GM19467 (cell line): ENCODE data around the gene LTB4R.

ENCODE experiments used
- ATAC-seq: cut with Tn5 transposase; IDR thresholded peaks from one replicate; pipeline ENCODE4 v1.9.1; 2021; ENCODE audit warnings: mild to moderate bottlenecking, moderate library complexity; ENCODE audit not compliant: unreplicated experiment

LTB4R gene

DNA sequence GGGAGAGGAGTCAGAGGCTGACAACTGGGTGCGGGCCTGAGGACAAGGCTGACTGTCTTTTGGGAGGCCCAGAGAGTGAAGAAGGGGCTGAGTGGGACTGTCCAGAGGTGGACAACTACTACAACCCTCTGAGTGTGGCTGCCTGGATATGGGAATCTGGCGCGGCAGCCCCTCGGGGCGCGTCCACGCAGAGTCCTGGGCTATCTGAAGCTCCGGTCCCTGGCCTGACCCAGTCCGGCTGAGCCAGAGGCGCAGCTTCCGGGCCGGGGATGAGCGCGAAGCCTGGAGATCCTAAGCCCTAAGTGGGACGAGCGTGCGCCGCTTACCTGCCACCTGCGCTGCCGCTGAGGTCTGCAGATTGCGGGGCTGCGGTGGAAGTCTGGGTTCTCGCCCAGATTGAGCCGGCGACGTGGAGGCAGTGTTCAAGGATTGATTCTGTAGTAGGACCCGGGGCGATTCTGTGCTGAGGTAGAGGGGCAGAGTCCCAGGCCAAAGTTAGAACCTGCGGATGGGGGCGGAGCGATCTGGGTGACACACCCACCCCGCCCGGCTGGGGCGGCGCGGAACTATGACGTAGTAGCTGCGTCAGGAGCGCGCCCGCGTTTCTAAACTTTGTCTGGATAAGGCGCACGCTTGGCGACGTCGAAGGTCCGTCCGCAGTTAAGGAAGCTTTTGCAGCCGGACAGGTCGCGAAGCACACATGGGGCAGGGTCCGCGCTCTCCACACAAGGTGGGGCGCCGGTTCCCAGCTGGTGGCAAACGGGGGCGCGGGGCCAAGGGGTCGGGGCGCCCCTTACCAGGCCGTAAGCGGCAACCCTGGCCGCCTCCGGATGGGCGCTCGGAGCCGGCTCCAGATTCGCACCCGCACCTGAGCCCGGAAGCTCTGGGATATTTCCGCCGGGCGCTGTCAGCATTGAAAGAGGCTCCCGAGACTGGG is 11.8 kb upstream of the LTB4R start, which contains the start of the genes DHRS1 and NOP9:
DHRS1 (minus strand) TSS at position 526 of the 937 bp plus-strand sequence. CDS start 674 bp downstream, outside the sequence.
NOP9 (plus strand) TSS at position 596 of the 937 bp plus-strand sequence; CDS start at position 701, 105 bp downstream.
- peak; percentile 68 for ATAC-seq

GRCh38 chr14:24300326-24300980 is 10.8 kb upstream of the LTB4R start:
- no peak for ATAC-seq

DNA sequence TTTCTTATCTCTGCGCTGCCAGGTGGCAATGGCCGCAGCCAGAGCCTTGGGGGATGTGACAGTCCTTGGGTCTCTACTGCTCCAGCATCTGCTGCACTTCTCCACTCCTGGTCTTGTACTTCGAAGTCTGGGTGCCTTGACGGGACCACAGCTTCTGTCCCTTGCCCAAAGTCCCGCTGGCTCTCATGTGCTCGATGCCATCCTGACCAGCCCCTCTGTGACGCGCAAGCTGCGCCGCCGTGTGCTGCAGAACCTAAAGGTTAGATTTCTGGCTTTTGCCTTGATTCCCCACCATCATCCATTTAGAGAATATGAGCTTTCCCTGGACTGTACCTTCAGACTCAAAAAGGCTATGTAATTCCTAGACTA is 7.3 kb upstream of the LTB4R start:
- ATAC-seq, result no peak

DNA sequence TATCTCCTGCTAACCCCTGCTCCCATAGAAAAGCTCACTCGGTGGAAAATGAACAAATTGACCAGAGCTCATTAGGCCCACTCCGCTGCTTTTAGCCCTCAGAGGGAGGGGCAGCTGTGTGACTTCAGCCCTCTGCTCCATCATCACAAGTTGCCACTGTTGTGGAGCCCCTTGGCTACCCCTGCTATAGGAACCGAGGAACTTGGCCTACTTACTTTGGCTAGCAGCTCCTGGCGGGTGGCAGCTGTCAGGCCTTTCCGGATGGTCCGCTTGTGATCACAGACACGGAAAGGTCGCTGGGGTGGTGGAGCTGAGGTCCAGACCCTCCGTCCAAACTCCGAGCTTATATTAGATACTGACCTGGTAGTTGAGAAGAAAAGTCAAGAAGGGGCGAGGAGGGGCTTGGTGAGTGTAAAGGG is 4.1 kb upstream of the LTB4R start:
- no peak for ATAC-seq

DNA sequence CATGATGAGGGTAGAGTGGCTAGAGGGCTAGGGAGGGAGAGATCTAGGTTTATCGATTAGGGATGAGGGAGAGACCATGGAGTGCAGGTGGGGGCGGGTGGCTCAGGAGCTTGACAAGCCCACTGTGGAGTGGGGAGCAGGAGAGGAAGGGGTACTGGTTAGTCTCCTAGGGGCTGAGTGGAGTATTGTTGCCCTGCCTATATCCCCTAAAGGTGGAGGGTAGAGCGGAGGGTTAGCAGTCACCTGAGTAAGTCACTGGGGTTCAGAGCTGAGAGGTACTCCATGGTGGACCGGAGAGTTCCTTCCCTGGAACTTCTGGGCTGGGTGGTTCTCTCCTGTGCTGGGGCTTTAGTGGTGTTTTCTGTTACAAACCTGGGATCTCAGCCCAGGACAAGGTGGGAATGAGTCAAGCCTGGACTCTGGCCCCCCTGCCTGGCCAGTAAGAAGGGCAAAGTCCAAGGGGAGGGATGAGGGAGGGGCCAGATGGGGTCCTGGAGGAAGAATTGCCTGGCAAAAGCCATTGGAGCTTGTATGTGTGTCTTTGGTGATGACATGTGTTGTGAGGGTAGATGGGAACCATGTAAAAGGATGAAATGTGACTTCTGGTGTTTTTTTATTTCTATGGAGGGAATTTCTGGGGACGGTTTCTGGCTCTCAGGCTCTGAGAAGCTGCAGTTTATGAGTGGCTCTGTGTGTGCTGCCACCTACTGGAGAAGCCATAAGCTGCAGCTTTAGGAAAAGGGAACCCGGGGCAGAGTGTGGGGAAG is 3.5 kb upstream of the LTB4R start, which contains the start of gene CIDEB:
CIDEB (minus strand) TSS at position 403 of the 767 bp plus-strand sequence; CDS start at position 284, 119 bp downstream.
- no peak for ATAC-seq

GRCh38 chr14:24308342-24309124 is 2.8 kb upstream of the LTB4R start:
- no peak for ATAC-seq

- no peak for ATAC-seq
Measured at GRCh38 chr14:24309538-24310264, 1.6 kb upstream of the LTB4R start, which contains the start of gene LTB4R2. Gene LTB4R2 (plus strand): TSS chr14:24310140. CDS start chr14:24310665, 525 bp downstream.

GRCh38 chr14:24310265-24310645 is 1.0 kb upstream of the LTB4R start:
- ATAC-seq, result no peak

DNA sequence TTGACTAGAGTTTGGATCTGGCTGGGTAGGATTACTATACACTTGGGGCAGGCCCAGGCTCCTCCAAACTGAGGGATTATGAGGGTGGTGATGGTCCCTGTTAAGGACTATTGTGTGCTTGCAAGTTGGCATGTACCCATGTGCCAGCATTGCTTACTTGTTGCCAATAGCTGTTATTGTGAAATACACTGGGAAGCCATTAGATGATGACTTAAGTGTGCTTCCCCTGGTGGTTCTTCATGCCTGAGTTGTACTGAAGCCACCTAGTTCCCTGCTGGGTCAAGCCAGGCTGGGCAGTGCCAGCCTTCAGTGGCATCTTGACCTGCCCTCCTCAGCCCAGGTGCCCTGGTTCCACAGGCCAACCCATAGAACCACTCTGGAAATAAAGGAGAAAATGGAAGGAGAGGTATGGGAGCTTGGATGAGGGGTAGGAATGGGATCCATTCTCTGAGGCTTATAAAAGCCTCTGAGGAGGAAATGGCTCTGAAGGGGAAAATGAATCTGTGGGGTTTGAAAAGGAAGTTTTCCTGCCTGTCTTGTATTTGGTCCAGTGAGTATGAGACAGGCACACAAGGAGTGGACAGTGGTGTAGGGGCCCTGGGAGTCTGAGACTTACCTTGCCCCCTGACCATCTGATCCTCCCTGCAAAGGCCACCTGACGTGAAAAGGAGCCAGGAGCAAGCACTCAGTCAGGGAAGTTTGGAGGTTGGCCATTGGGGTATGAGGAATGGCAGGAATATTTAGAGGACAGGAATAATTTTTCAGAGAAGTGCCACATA is 724 bp downstream of the LTB4R start:
- ATAC-seq, result no peak

DNA sequence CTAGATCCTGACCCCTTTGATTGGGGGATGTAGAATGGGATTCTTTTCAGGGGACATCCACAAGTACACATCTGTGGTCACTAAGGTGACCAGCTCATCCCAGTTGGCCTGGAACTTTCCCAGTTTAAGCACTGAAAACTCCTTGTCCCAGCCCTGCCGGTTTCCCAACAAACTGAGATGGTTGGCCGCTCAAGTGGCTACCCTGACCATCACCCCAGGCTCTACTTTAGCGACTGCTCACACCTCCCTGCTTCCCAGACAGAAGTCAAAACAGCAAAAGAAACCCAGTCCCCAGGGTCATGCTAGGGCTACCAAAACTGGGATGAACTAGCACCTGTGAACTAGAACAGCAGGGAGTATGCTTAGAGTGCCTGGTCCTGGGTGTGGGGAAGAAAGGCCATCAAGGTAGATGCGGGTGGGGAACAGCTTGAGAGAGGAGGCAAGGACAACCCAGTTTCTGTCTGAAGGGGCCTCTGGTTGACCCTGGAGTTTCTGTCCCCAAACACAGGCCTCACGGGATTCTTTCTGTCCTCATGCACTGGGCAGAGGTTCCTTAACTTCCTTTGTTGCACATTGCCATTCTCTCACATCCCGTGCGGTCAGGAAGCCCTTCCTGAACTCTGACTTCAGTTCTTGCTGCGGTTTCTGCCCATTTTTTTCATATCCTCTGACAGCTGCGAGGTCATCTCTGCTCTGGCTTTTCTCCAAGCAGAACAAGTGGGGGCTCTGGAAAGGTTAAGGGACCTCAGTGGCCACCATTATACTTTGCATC is 1.6 kb downstream of the LTB4R start:
- no peak for ATAC-seq

GRCh38 chr14:24313913-24314312 is 2.6 kb downstream of the LTB4R start:
- ATAC-seq, result no peak

DNA sequence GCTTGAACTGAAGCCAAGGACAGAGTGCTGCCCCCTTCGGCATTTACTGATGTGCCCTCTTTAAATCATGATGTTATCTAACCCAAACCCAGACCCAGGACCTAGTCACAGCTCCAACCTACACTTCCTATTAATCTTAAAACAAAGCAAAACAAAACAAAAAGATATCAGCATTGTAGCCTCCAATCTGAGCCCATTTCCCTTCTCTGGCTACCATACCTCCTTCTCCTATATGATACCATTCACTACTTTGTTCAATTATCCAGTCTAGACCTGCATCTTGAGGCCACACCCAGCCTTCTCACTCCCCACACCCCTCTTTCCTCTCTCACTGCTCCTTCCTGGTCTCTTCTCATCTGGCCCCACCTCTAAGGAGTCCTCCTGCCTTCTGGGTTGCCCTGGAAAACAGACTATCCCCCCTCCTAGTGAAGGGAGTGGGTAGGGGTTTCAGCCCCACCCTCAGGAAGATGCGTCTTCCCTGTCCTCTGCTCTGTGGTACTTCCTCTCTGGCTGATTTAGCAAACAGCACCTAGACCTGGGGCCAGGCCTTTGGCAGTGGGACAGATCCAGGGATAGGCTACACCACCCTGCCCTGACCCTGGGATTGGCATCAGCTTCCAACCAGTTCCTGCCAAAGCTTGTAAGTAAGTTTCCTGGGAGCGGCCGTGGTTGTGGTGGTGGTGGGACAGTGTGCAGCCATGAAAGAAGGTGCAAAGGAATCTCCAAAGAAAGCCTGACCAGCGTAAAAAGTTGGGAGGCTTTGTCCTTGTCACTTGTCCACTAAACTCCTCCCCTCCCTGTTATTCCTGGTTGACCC is 3.3 kb downstream of the LTB4R start:
- ATAC-seq, result no peak

- no peak for ATAC-seq
Measured at GRCh38 chr14:24315243-24315806, 4.0 kb downstream of the LTB4R start.

- ATAC-seq, result no peak
Measured at GRCh38 chr14:24315807-24316596, 4.7 kb downstream of the LTB4R start.

- no peak for ATAC-seq
Measured at GRCh38 chr14:24316597-24316950, 5.3 kb downstream of the LTB4R start.
